IMR-90 (cell line): Measurements from ENCODE around the gene ACCSL.

ENCODE experiments used
- CEBPB ChIP-seq: IDR thresholded peaks from 2 replicates; pipeline ENCODE4 v1.6.1; 2012; ENCODE audit warnings: low read depth, low read length, improper control_type of control experiment
- ELK1 ChIP-seq: fragments of 150-350 bp; IDR thresholded peaks from 2 replicates; pipeline ENCODE4 v1.6.1; 2016; ENCODE audit warnings: low read depth, mild to moderate bottlenecking, low read length, moderate library complexity, borderline replicate concordance
- POLR2A ChIP-seq: IDR thresholded peaks from 2 replicates; pipeline ENCODE4 v1.6.1; 2012; ENCODE audit warnings: mild to moderate bottlenecking, low read depth, low read length
- SMC3 ChIP-seq: fragments of 150-350 bp; IDR thresholded peaks from 2 replicates; pipeline ENCODE4 v1.6.1; 2016; ENCODE audit warnings: low read depth, mild to moderate bottlenecking, antibody characterized with exemption, low read length, moderate library complexity
- USF2 ChIP-seq: fragments of 150-350 bp; IDR thresholded peaks from 2 replicates; pipeline ENCODE4 v1.6.1; 2017; ENCODE audit warnings: mild to moderate bottlenecking, antibody characterized with exemption, low read length, low read depth
- TF ChIP-seq, protein P1 (sequence below): conservative IDR thresholded peaks from 2 replicates; pipeline ENCODE4 v1.5.1; 2012; ENCODE audit warnings: mild to moderate bottlenecking, low read depth, low read length, improper control_type of control experiment

- TF ChIP-seq USF2 (no peak), POLR2A (no peak), ELK1 (no peak), SMC3 (no peak), CEBPB (no peak)
- TF ChIP-seq, protein P1, sequence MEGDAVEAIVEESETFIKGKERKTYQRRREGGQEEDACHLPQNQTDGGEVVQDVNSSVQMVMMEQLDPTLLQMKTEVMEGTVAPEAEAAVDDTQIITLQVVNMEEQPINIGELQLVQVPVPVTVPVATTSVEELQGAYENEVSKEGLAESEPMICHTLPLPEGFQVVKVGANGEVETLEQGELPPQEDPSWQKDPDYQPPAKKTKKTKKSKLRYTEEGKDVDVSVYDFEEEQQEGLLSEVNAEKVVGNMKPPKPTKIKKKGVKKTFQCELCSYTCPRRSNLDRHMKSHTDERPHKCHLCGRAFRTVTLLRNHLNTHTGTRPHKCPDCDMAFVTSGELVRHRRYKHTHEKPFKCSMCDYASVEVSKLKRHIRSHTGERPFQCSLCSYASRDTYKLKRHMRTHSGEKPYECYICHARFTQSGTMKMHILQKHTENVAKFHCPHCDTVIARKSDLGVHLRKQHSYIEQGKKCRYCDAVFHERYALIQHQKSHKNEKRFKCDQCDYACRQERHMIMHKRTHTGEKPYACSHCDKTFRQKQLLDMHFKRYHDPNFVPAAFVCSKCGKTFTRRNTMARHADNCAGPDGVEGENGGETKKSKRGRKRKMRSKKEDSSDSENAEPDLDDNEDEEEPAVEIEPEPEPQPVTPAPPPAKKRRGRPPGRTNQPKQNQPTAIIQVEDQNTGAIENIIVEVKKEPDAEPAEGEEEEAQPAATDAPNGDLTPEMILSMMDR: no peak
Measured at GRCh38 chr11:44067266-44067665, 19.5 kb downstream of the ACCSL start.
